ENCODE results near the gene FRMPD2.

Gene FRMPD2

GRCh38 chr10:48302515-48303476 lies 28.3 kb upstream of the FRMPD2 start:
- Histone ChIP-seq H3K27ac (ENCODE audit: insufficient read depth, low read depth, low read length, poor library complexity, severe bottlenecking) (no peak overlapping the region), H3K4me1 (ENCODE audit: control insufficient read depth, insufficient read depth, low read length) (no peaks in the 10 kb centered on the region), H3K27me3 (ENCODE audit: control insufficient read depth, insufficient read depth, low read length, poor library complexity, severe bottlenecking) (peaks cover 19% of the 10 kb centered on the region), H3K36me3 (ENCODE audit: control insufficient read depth, insufficient read depth, low read length) (no peaks in the 10 kb centered on the region), H3K4me3 (ENCODE audit: insufficient read depth, low read depth, low read length) (no peak overlapping the region), H3K9me3 (ENCODE audit: control insufficient read depth, low read length) (no peaks in the 10 kb centered on the region)
- WGBS, 2 experiments = 90% methylated on average over 8 of the region's 8 CpGs

- Histone ChIP-seq H3K9me3 (ENCODE audit: control insufficient read depth, low read length) (no peaks in the 10 kb centered on the region), H3K27me3 (ENCODE audit: control insufficient read depth, insufficient read depth, low read length, poor library complexity, severe bottlenecking) (peaks cover 14% of the 10 kb centered on the region), H3K27ac (ENCODE audit: insufficient read depth, low read depth, low read length, poor library complexity, severe bottlenecking) (no peak overlapping the region), H3K36me3 (ENCODE audit: control insufficient read depth, insufficient read depth, low read length) (no peaks in the 10 kb centered on the region), H3K4me3 (ENCODE audit: insufficient read depth, low read depth, low read length) (no peak overlapping the region), H3K4me1 (ENCODE audit: control insufficient read depth, insufficient read depth, low read length) (no peaks in the 10 kb centered on the region)
- WGBS, 2 experiments = 78 to 87% methylated on average over 2 of the region's 2 CpGs
Observed at GRCh38 chr10:48300556-48300955, 26.1 kb upstream of the FRMPD2 start.

- no peak overlapping the region for H3K4me3 ChIP-seq (ENCODE audit: insufficient read depth, low read depth, low read length)
- 90% methylated on average over 1 of the region's 1 CpG; no CpG with 5 or more reads in 1 of the 2 experiments for WGBS, 2 experiments
- H3K27ac ChIP-seq (ENCODE audit: insufficient read depth, low read depth, low read length, poor library complexity, severe bottlenecking) = no peak overlapping the region
- no peaks in the 10 kb centered on the region for H3K9me3 ChIP-seq (ENCODE audit: control insufficient read depth, low read length)
- H3K36me3 ChIP-seq (ENCODE audit: control insufficient read depth, insufficient read depth, low read length) = no peaks in the 10 kb centered on the region
- peaks cover 9% of the 10 kb centered on the region for H3K27me3 ChIP-seq (ENCODE audit: control insufficient read depth, insufficient read depth, low read length, poor library complexity, severe bottlenecking)
- H3K4me1 ChIP-seq (ENCODE audit: control insufficient read depth, insufficient read depth, low read length) = no peaks in the 10 kb centered on the region
Observed at GRCh38 chr10:48299692-48300091, 25.2 kb upstream of the FRMPD2 start.

- Histone ChIP-seq H3K36me3 (ENCODE audit: control insufficient read depth, insufficient read depth, low read length) (no peaks in the 10 kb centered on the region), H3K27ac (ENCODE audit: insufficient read depth, low read depth, low read length, poor library complexity, severe bottlenecking) (no peak overlapping the region), H3K27me3 (ENCODE audit: control insufficient read depth, insufficient read depth, low read length, poor library complexity, severe bottlenecking) (peaks cover 2% of the 10 kb centered on the region), H3K4me3 (ENCODE audit: insufficient read depth, low read depth, low read length) (no peak overlapping the region), H3K4me1 (ENCODE audit: control insufficient read depth, insufficient read depth, low read length) (no peaks in the 10 kb centered on the region), H3K9me3 (ENCODE audit: control insufficient read depth, low read length) (no peaks in the 10 kb centered on the region)
- WGBS, 2 experiments = 94 to 95% methylated on average over 7 of the region's 7 CpGs
Observed at GRCh38 chr10:48299066-48299465, 24.6 kb upstream of the FRMPD2 start.

GRCh38 chr10:48296576-48297098 lies 22.1 kb upstream of the FRMPD2 start:
- Histone ChIP-seq H3K9me3 (ENCODE audit: control insufficient read depth, low read length) (no peaks in the 10 kb centered on the region), H3K4me3 (ENCODE audit: insufficient read depth, low read depth, low read length) (no peak overlapping the region), H3K27me3 (ENCODE audit: control insufficient read depth, insufficient read depth, low read length, poor library complexity, severe bottlenecking) (no peaks in the 10 kb centered on the region), H3K36me3 (ENCODE audit: control insufficient read depth, insufficient read depth, low read length) (no peaks in the 10 kb centered on the region), H3K27ac (ENCODE audit: insufficient read depth, low read depth, low read length, poor library complexity, severe bottlenecking) (no peak overlapping the region), H3K4me1 (ENCODE audit: control insufficient read depth, insufficient read depth, low read length) (no peaks in the 10 kb centered on the region)
- WGBS, 2 experiments = 77 to 78% methylated on average over 4 of the region's 4 CpGs

- Histone ChIP-seq H3K4me3 (ENCODE audit: insufficient read depth, low read depth, low read length) (no peak overlapping the region), H3K4me1 (ENCODE audit: control insufficient read depth, insufficient read depth, low read length) (no peaks in the 10 kb centered on the region), H3K27me3 (ENCODE audit: control insufficient read depth, insufficient read depth, low read length, poor library complexity, severe bottlenecking) (no peaks in the 10 kb centered on the region), H3K36me3 (ENCODE audit: control insufficient read depth, insufficient read depth, low read length) (no peaks in the 10 kb centered on the region), H3K27ac (ENCODE audit: insufficient read depth, low read depth, low read length, poor library complexity, severe bottlenecking) (no peak overlapping the region), H3K9me3 (ENCODE audit: control insufficient read depth, low read length) (no peaks in the 10 kb centered on the region)
- 88 to 94% methylated on average over 2 of the region's 2 CpGs for WGBS, 2 experiments
Observed at GRCh38 chr10:48294431-48294830, 19.9 kb upstream of the FRMPD2 start.

- no peaks in the 10 kb centered on the region for H3K36me3 ChIP-seq (ENCODE audit: control insufficient read depth, insufficient read depth, low read length)
- no peaks in the 10 kb centered on the region for H3K27me3 ChIP-seq (ENCODE audit: control insufficient read depth, insufficient read depth, low read length, poor library complexity, severe bottlenecking)
- 89 to 94% methylated on average over 1 to 3 of the region's 3 CpGs for WGBS, 2 experiments
- no peak overlapping the region for H3K4me3 ChIP-seq (ENCODE audit: insufficient read depth, low read depth, low read length)
- no peaks in the 10 kb centered on the region for H3K4me1 ChIP-seq (ENCODE audit: control insufficient read depth, insufficient read depth, low read length)
- no peak overlapping the region for H3K27ac ChIP-seq (ENCODE audit: insufficient read depth, low read depth, low read length, poor library complexity, severe bottlenecking)
- no peaks in the 10 kb centered on the region for H3K9me3 ChIP-seq (ENCODE audit: control insufficient read depth, low read length)
Observed at GRCh38 chr10:48292616-48293015, 18.1 kb upstream of the FRMPD2 start.

- no peaks in the 10 kb centered on the region for H3K4me1 ChIP-seq (ENCODE audit: control insufficient read depth, insufficient read depth, low read length)
- H3K27ac ChIP-seq (ENCODE audit: insufficient read depth, low read depth, low read length, poor library complexity, severe bottlenecking) = no peak overlapping the region
- H3K27me3 ChIP-seq (ENCODE audit: control insufficient read depth, insufficient read depth, low read length, poor library complexity, severe bottlenecking) = no peaks in the 10 kb centered on the region
- H3K36me3 ChIP-seq (ENCODE audit: control insufficient read depth, insufficient read depth, low read length) = no peaks in the 10 kb centered on the region
- H3K9me3 ChIP-seq (ENCODE audit: control insufficient read depth, low read length) = no peaks in the 10 kb centered on the region
- no peak overlapping the region for H3K4me3 ChIP-seq (ENCODE audit: insufficient read depth, low read depth, low read length)
- WGBS, 2 experiments = 85 to 89% methylated on average over 3 of the region's 3 CpGs
Observed at GRCh38 chr10:48291190-48291589, 16.7 kb upstream of the FRMPD2 start.

- 92 to 96% methylated on average over 9 of the region's 9 CpGs for WGBS, 2 experiments
- Histone ChIP-seq H3K27me3 (ENCODE audit: control insufficient read depth, insufficient read depth, low read length, poor library complexity, severe bottlenecking) (no peaks in the 10 kb centered on the region), H3K36me3 (ENCODE audit: control insufficient read depth, insufficient read depth, low read length) (no peaks in the 10 kb centered on the region), H3K4me1 (ENCODE audit: control insufficient read depth, insufficient read depth, low read length) (no peaks in the 10 kb centered on the region), H3K27ac (ENCODE audit: insufficient read depth, low read depth, low read length, poor library complexity, severe bottlenecking) (no peak overlapping the region), H3K4me3 (ENCODE audit: insufficient read depth, low read depth, low read length) (no peak overlapping the region), H3K9me3 (ENCODE audit: control insufficient read depth, low read length) (no peaks in the 10 kb centered on the region)
Observed at GRCh38 chr10:48290286-48290685, 15.8 kb upstream of the FRMPD2 start.

GRCh38 chr10:48289501-48290238 lies 15.2 kb upstream of the FRMPD2 start:
- H3K36me3 ChIP-seq (ENCODE audit: control insufficient read depth, insufficient read depth, low read length) = no peaks in the 10 kb centered on the region
- no peaks in the 10 kb centered on the region for H3K4me1 ChIP-seq (ENCODE audit: control insufficient read depth, insufficient read depth, low read length)
- WGBS, 2 experiments = 25 to 26% methylated on average over 8 to 9 of the region's 9 CpGs
- H3K4me3 ChIP-seq (ENCODE audit: insufficient read depth, low read depth, low read length) = no peak overlapping the region
- H3K9me3 ChIP-seq (ENCODE audit: control insufficient read depth, low read length) = no peaks in the 10 kb centered on the region
- no peak overlapping the region for H3K27ac ChIP-seq (ENCODE audit: insufficient read depth, low read depth, low read length, poor library complexity, severe bottlenecking)
- H3K27me3 ChIP-seq (ENCODE audit: control insufficient read depth, insufficient read depth, low read length, poor library complexity, severe bottlenecking) = no peaks in the 10 kb centered on the region

Measured in ectodermal cell (in vitro differentiated cells).